Natural killer cell treated with Interleukin-12 subunit alpha and Interleukin-12 subunit beta and Interleukin-15 and Interleukin-18, amount 100 ng/mL, for 72 hours (primary cell): Measurements from ENCODE around the gene GUCY1A1. TPM values are rescaled to one million over a fixed set of nuclear protein-coding genes. Genes with fewer than 3 reads are reported as not detected.

Experiments used
- ATAC-seq, 2 donors: fragments of 150-1000 bp; cut with Tn5 transposase in 1 of 2; sonication (Bioruptor Pico), chemical (Tn5 transposase) in 1 of 2; 2 replicates each; pipeline ENCODE4 v1.10.0; 2021
- DNase-seq: peaks from one replicate; pipeline ENCODE4 v3.0.0; 2022; ENCODE audit warnings: low spot score
- H3K27ac Mint-ChIP-seq, 2 donors: 1 replicate in 1 of 2; 2 replicates in 1 of 2; pipeline ENCODE4 v1.8.0; 2022; ENCODE audit warnings: mixed read lengths in 2 of 2, mild to moderate bottlenecking in 1 of 2, moderate library complexity in 1 of 2
- H3K27me3 Mint-ChIP-seq, 2 donors: 1 replicate in 1 of 2; 2 replicates in 1 of 2; pipeline ENCODE4 v1.8.0; 2022; ENCODE audit warnings: mixed read lengths in 2 of 2
- H3K36me3 Mint-ChIP-seq: one replicate; pipeline ENCODE4 v1.8.0; 2022; ENCODE audit warnings: mixed read lengths
- H3K4me1 Mint-ChIP-seq, 2 donors: 1 replicate in 1 of 2; 2 replicates in 1 of 2; pipeline ENCODE4 v1.8.0; 2022; ENCODE audit warnings: low read depth in 2 of 2, mixed read lengths in 2 of 2, mild to moderate bottlenecking in 1 of 2
- H3K4me3 Mint-ChIP-seq: one replicate; pipeline ENCODE4 v1.8.0; 2022; ENCODE audit warnings: mixed read lengths
- H3K9me3 Mint-ChIP-seq: 2 replicates; pipeline ENCODE4 v1.8.0; 2022; ENCODE audit warnings: mixed read lengths
- total RNA-seq, 2 donors: library from RNA; stranded (reverse); gene quantifications; one replicate each; pipeline ENCODE4 v1.2.3, GENCODE V29; 2022

The GUCY1A1 gene
- total RNA-seq, 2 donors from 2014 or later = 0.64 to 0.95 TPM

- Mint-ChIP-seq H3K4me3 (no peak overlapping the region), H3K27ac (no peak overlapping the region), H3K9me3 (no peaks in the 10 kb centered on the region), H3K4me1 (peaks cover 0 to 8% of the 10 kb centered on the region in 2 donors), H3K36me3 (no peaks in the 10 kb centered on the region), H3K27me3 (no peaks in the 10 kb centered on the region)
- no peak for ATAC-seq
- no peak for DNase-seq
Observed at GRCh38 chr4:155748039-155748438, 81.4 kb downstream of the GUCY1A1 start.

GRCh38 chr4:155749041-155749440, 82.4 kb downstream of the GUCY1A1 start:
- Mint-ChIP-seq H3K4me3 (no peak overlapping the region), H3K4me1 (peaks cover 0 to 8% of the 10 kb centered on the region in 2 donors), H3K36me3 (no peaks in the 10 kb centered on the region), H3K27ac (no peak overlapping the region), H3K27me3 (no peaks in the 10 kb centered on the region), H3K9me3 (no peaks in the 10 kb centered on the region)
- DNase-seq (no peak), ATAC-seq (no peak)

GRCh38 chr4:155751569-155751968, 84.9 kb downstream of the GUCY1A1 start:
- ATAC-seq (no peak), DNase-seq (no peak)
- H3K9me3 Mint-ChIP-seq = no peaks in the 10 kb centered on the region
- peaks cover 0 to 8% of the 10 kb centered on the region in 2 donors for H3K4me1 Mint-ChIP-seq
- no peaks in the 10 kb centered on the region for H3K36me3 Mint-ChIP-seq
- H3K27me3 Mint-ChIP-seq = no peaks in the 10 kb centered on the region
- H3K4me3 Mint-ChIP-seq = no peak overlapping the region
- no peak overlapping the region for H3K27ac Mint-ChIP-seq

GRCh38 chr4:155757745-155758265, 91.2 kb downstream of the GUCY1A1 start:
- DNase-seq (no peak), ATAC-seq (no peak)
- Mint-ChIP-seq H3K36me3 (no peaks in the 10 kb centered on the region), H3K9me3 (no peaks in the 10 kb centered on the region), H3K4me3 (no peak overlapping the region), H3K27me3 (peaks cover 2 to 6% of the 10 kb centered on the region in 2 donors), H3K27ac (no peak overlapping the region), H3K4me1 (peaks cover 6 to 10% of the 10 kb centered on the region in 2 donors)

- Mint-ChIP-seq H3K27ac (peak within 1 kb of the TSS in 1 of 2 donors; percentile 81), H3K27me3 (peaks cover 2 to 6% of the 10 kb centered on the region in 2 donors), H3K4me1 (peaks cover 6 to 10% of the 10 kb centered on the region in 2 donors), H3K4me3 (peak within 1 kb of the TSS; percentile 50), H3K9me3 (no peaks in the 10 kb centered on the region), H3K36me3 (no peaks in the 10 kb centered on the region)
- DNase-seq = peak; percentile 94
- ATAC-seq = peak; percentile 98 to 99
Observed at GRCh38 chr4:155758481-155759371, 92.1 kb downstream of the GUCY1A1 start, which contains the start of gene GUCY1B1. TSS of gene GUCY1B1 (plus strand) at chr4:155759021. CDS start at chr4:155759141, 120 bp downstream.

- ATAC-seq = peak; percentile 5 to 50
- H3K27me3 Mint-ChIP-seq = peaks cover 2 to 6% of the 10 kb centered on the region in 2 donors
- DNase-seq = peak; percentile 60
- no peaks in the 10 kb centered on the region for H3K36me3 Mint-ChIP-seq
- no peak overlapping the region for H3K27ac Mint-ChIP-seq
- H3K9me3 Mint-ChIP-seq = no peaks in the 10 kb centered on the region
- H3K4me1 Mint-ChIP-seq = peaks cover 6 to 10% of the 10 kb centered on the region in 2 donors
- no peak overlapping the region for H3K4me3 Mint-ChIP-seq
Observed at GRCh38 chr4:155759372-155760252, 93.0 kb downstream of the GUCY1A1 start.

GRCh38 chr4:155761047-155761446, 94.4 kb downstream of the GUCY1A1 start:
- no peak for ATAC-seq
- Mint-ChIP-seq H3K27me3 (peaks cover 2 to 6% of the 10 kb centered on the region in 2 donors), H3K36me3 (no peaks in the 10 kb centered on the region), H3K27ac (no peak overlapping the region), H3K4me3 (no peak overlapping the region), H3K9me3 (no peaks in the 10 kb centered on the region), H3K4me1 (peaks cover 6 to 10% of the 10 kb centered on the region in 2 donors)
- DNase-seq = no peak

- Mint-ChIP-seq H3K9me3 (no peaks in the 10 kb centered on the region), H3K4me1 (peaks cover 6 to 10% of the 10 kb centered on the region in 2 donors), H3K27me3 (peaks cover 2 to 6% of the 10 kb centered on the region in 2 donors), H3K27ac (no peak overlapping the region), H3K36me3 (no peaks in the 10 kb centered on the region), H3K4me3 (no peak overlapping the region)
- DNase-seq (no peak), ATAC-seq (no peak)
Observed at GRCh38 chr4:155761916-155762315, 95.3 kb downstream of the GUCY1A1 start.

- Mint-ChIP-seq H3K4me3 (no peak overlapping the region), H3K27ac (no peak overlapping the region), H3K36me3 (no peaks in the 10 kb centered on the region), H3K27me3 (peaks cover 2 to 6% of the 10 kb centered on the region in 2 donors), H3K4me1 (peaks cover 6 to 10% of the 10 kb centered on the region in 2 donors), H3K9me3 (no peaks in the 10 kb centered on the region)
- ATAC-seq = no peak
- no peak for DNase-seq
Observed at GRCh38 chr4:155762334-155762733, 95.7 kb downstream of the GUCY1A1 start.

GRCh38 chr4:155763551-155763950, 96.9 kb downstream of the GUCY1A1 start:
- Mint-ChIP-seq H3K27ac (no peak overlapping the region), H3K36me3 (no peaks in the 10 kb centered on the region), H3K4me1 (peaks cover 3 to 5% of the 10 kb centered on the region in 2 donors), H3K9me3 (no peaks in the 10 kb centered on the region), H3K4me3 (no peak overlapping the region), H3K27me3 (peaks cover 0 to 2% of the 10 kb centered on the region in 2 donors)
- ATAC-seq = no peak
- no peak for DNase-seq

- H3K27me3 Mint-ChIP-seq = peaks cover 0 to 2% of the 10 kb centered on the region in 2 donors
- peaks cover 0 to 3% of the 10 kb centered on the region in 2 donors for H3K4me1 Mint-ChIP-seq
- no peaks in the 10 kb centered on the region for H3K36me3 Mint-ChIP-seq
- ATAC-seq = no peak
- no peak for DNase-seq
- no peak overlapping the region for H3K27ac Mint-ChIP-seq
- H3K9me3 Mint-ChIP-seq = no peaks in the 10 kb centered on the region
- no peak overlapping the region for H3K4me3 Mint-ChIP-seq
Observed at GRCh38 chr4:155765149-155765548, 98.5 kb downstream of the GUCY1A1 start.

GRCh38 chr4:155766622-155767021, 100.0 kb downstream of the GUCY1A1 start:
- no peak for DNase-seq
- Mint-ChIP-seq H3K27ac (no peak overlapping the region), H3K36me3 (no peaks in the 10 kb centered on the region), H3K4me1 (no peaks in the 10 kb centered on the region), H3K27me3 (no peaks in the 10 kb centered on the region), H3K9me3 (no peaks in the 10 kb centered on the region), H3K4me3 (no peak overlapping the region)
- no peak for ATAC-seq

- ATAC-seq = no peak
- Mint-ChIP-seq H3K9me3 (no peaks in the 10 kb centered on the region), H3K36me3 (no peaks in the 10 kb centered on the region), H3K4me3 (no peak overlapping the region), H3K27me3 (no peaks in the 10 kb centered on the region), H3K27ac (no peak overlapping the region), H3K4me1 (no peaks in the 10 kb centered on the region)
- no peak for DNase-seq
Observed at GRCh38 chr4:155768370-155768769, 101.7 kb downstream of the GUCY1A1 start.
